GM12801 (cell line): ENCODE results near the gene PLOD2.

ENCODE experiments used
- CTCF ChIP-seq: IDR thresholded peaks from one replicate; pipeline ENCODE4 v1.5.1; 2011; ENCODE audit warnings: control low read depth; ENCODE audit not compliant: insufficient read length; ENCODE audit errors: extremely low read depth

PLOD2 gene

GRCh38 chr3:146195030-146195429, 34.0 kb upstream of the PLOD2 start:
- no peak for TF ChIP-seq CTCF

- TF ChIP-seq CTCF = no peak
Observed at GRCh38 chr3:146191051-146191450, 30.1 kb upstream of the PLOD2 start.

DNA sequence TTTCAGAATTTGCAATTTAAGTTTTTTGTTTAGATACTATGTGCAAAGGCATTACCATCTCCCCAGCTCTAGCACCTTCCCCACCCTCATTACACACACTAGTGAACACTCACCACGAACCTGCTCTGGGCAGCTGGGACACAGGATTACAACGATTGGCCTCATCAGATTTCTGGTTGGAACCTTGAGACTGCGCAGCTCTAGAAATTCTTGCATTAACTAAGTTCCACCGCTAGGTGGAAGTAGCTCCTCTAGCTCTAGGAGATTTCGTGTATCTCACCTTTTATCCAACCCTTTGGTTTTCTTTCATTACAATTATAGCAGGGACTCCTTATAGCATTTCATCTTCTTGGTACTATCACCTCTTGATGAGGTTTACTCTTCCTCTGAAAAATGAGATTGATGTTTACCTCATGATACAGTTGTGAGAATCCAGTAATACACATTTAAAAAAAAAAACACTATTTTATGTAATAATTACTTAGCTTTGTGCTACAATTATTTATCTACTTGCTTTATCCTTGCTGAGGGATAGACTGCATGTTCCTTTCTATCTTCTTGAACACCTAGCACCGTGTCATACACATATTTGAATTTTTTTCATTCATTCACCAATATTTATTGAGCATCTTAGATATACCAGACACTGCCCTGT, 28.7 kb upstream of the PLOD2 start:
- TF ChIP-seq CTCF = no peak

DNA sequence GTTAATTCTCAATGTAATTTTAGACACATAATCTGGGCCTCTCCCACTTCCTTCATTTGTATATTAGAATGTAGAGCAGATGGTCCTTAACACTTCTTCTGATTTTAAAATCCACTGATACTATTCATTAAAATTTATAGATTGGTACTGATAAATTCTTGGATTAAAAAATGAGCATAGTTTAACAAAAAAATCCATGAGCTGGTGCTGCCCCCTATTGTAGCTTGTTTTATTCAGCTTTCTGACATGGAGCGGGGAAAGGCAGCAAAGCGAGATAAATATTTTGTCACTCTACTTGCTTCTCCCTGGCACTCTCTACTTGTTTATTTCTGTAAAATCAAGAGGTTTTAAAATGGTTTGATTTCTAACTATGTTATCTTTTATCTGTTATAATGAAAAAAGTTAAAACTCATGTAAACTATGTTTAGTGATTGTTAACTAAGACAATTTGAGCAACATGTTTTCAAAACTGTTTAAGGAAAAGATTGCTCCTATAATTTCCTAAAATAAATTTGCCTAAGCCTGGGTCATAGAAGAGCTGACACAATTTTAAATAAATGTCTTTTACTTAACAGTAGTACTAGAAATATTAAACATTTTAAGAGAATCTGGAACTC, 26.5 kb upstream of the PLOD2 start:
- TF ChIP-seq CTCF = no peak

DNA sequence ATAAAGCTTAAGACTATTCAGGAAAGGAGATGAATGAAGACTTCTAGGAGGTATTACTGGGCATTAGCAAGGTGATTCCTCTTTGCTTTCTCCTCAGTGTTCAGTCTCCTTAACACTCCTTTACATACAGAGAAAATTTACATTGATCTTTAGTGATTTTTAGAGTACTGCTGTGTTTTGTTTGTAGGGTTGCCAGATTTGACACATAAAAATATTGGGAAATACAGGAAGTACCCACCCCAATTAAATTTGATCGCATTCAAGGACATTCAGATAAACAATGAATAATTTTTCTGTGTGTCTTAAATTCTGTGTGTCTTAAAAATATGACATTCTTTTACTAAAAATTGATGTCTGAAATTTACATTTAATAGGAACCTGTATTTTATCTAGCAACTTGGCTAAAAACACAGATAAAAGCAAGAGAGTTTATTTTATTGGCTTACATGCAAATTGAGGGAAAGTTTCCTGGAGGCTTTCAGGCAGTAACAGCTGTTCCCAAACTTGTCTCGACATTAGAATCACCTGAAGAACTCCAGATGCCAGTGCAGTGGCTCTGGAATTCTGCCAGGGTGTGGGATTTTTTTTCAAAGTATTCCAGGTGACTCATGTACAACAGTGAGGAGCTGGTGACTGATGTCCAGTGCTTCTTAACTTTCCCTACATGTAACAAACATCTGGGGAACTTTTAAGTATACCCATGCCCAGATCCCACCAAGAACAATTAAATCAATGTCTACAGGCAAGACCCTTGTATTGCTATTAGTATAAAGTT, 23.4 kb upstream of the PLOD2 start:
- TF ChIP-seq CTCF = no peak

DNA sequence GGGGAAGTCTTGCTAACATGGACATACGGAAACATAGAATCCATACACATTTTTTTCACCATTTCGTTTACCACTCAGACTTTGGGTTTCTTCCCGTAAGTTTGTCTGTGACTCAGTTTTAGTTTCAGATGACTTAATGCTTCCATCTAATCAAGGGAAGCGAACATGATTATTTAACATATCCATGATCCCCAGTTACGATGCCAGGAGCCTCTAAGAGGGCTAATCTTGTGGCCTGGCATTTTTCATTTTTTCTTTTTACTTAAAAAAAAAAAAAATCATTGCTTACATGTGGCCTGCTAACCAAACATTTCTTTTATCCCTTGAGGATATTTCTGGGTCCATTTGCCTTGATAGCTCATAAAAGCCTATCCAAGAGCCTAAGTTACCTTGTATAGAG, 20.2 kb upstream of the PLOD2 start:
- TF ChIP-seq CTCF = no peak

DNA sequence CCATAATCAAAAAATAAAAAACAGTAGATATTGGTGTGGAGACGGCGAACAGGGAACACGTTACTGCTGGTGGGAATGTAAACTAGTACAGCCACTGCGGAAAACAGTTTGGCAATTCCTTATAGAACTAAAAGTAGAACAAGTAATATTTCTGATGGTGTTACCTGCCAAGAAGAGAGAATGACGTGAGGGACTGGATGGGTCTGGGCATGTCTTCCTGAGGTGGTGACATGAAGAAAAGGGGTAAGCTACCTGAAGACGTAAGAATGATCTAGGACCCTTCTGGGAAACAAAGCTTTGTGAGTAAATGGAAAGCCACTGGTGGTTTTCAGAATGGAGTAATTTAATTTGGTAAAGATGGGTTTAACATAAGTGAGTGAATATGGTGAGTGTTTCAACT, 19.4 kb upstream of the PLOD2 start:
- no peak for TF ChIP-seq CTCF
